Neural progenitor cell (in vitro differentiated cells): ENCODE data around the gene YPEL2. TPM values are rescaled to one million over a fixed set of nuclear protein-coding genes. Genes with fewer than 3 reads are reported as not detected.

Experiments
- DNase-seq: peaks from one replicate; pipeline ENCODE4 v3.0.0-alpha.2; 2016; ENCODE audit warnings: low spot score
- H2AFZ ChIP-seq: fragments of 200-600 bp; sonication (generic); replicated peaks from 2 replicates; pipeline ENCODE4 v1.6.1; 2016; ENCODE audit warnings: antibody characterized with exemption
- H3F3A ChIP-seq: fragments of 200-600 bp; sonication (generic); 2 replicates; pipeline ENCODE4 v1.6.1; 2016; ENCODE audit warnings: antibody characterized with exemption, low read depth
- H3K27ac ChIP-seq: fragments of 200-600 bp; sonication (generic); 2 replicates; pipeline ENCODE4 v1.5.1; 2016; ENCODE audit warnings: mild to moderate bottlenecking
- H3K27me3 ChIP-seq: fragments of 200-600 bp; sonication (generic); 2 replicates; pipeline ENCODE4 v1.6.1; 2016; ENCODE audit warnings: mild to moderate bottlenecking, moderate library complexity
- H3K36me3 ChIP-seq: fragments of 200-600 bp; sonication (generic); 2 replicates; pipeline ENCODE4 v1.5.1; 2016
- H3K4me1 ChIP-seq: fragments of 200-600 bp; sonication (generic); 2 replicates; pipeline ENCODE4 v1.6.1; 2016; ENCODE audit warnings: mixed run types
- H3K4me2 ChIP-seq: fragments of 200-600 bp; sonication (generic); 2 replicates; pipeline ENCODE4 v1.6.1; 2016
- H3K4me3 ChIP-seq: fragments of 200-600 bp; sonication (generic); 2 replicates; pipeline ENCODE4 v1.5.1; 2016
- H3K79me2 ChIP-seq: fragments of 200-600 bp; sonication (generic); 2 replicates; pipeline ENCODE4 v1.6.1; 2016; ENCODE audit warnings: low read depth
- H3K9ac ChIP-seq: fragments of 200-600 bp; sonication (generic); 2 replicates; pipeline ENCODE4 v1.6.1; 2016
- H3K9me3 ChIP-seq: fragments of 200-600 bp; sonication (generic); 2 replicates; pipeline ENCODE4 v1.5.1; 2016; ENCODE audit warnings: low read depth
- H4K20me1 ChIP-seq: fragments of 200-600 bp; sonication (generic); 2 replicates; pipeline ENCODE4 v1.6.1; 2016; ENCODE audit warnings: low read depth
- H3K27ac Mint-ChIP-seq: 3 replicates; pipeline ENCODE4 v1.8.0; 2021; ENCODE audit warnings: mixed read lengths
- H3K27me3 Mint-ChIP-seq: 2 replicates; pipeline ENCODE4 v1.8.0; 2022; ENCODE audit warnings: low read depth, mild to moderate bottlenecking, inconsistent platforms, moderate library complexity, mixed read lengths; ENCODE audit not compliant: insufficient read depth
- H3K36me3 Mint-ChIP-seq: 3 replicates; pipeline ENCODE4 v1.8.0; 2021; ENCODE audit warnings: mixed read lengths
- H3K4me1 Mint-ChIP-seq: 3 replicates; pipeline ENCODE4 v1.8.0; 2021; ENCODE audit warnings: mixed read lengths
- H3K4me3 Mint-ChIP-seq: 3 replicates; pipeline ENCODE4 v1.8.0; 2021; ENCODE audit warnings: mild to moderate bottlenecking, moderate library complexity, mixed read lengths
- H3K9me3 Mint-ChIP-seq: 3 replicates; pipeline ENCODE4 v1.8.0; 2020; ENCODE audit warnings: mixed read lengths
- EZH2 ChIP-seq: fragments of 200-600 bp; sonication (generic); IDR thresholded peaks from 2 replicates; pipeline ENCODE4 v1.6.1; 2017; ENCODE audit warnings: antibody characterized with exemption, mild to moderate bottlenecking, moderate library complexity
- EZH2phosphoT487 ChIP-seq: fragments of 200-600 bp; sonication (generic); IDR thresholded peaks from 2 replicates; pipeline ENCODE4 v1.6.1; 2017; ENCODE audit warnings: antibody characterized with exemption
- total RNA-seq: library from RNA; depleted of rRNA; stranded (reverse); fragments of >200 nt; gene quantifications from 2 replicates; pipeline ENCODE4 v1.2.3, GENCODE V29; 2015; ENCODE audit warnings: low replicate concordance
- TF ChIP-seq, protein P1 (sequence below): fragments of 200-600 bp; sonication (generic); IDR thresholded peaks from 2 replicates; pipeline ENCODE4 v1.5.1; 2017; ENCODE audit warnings: antibody characterized with exemption, mild to moderate bottlenecking

YPEL2 gene
- total RNA-seq, 1 donor from 2014 or later = 38.0 TPM

DNA sequence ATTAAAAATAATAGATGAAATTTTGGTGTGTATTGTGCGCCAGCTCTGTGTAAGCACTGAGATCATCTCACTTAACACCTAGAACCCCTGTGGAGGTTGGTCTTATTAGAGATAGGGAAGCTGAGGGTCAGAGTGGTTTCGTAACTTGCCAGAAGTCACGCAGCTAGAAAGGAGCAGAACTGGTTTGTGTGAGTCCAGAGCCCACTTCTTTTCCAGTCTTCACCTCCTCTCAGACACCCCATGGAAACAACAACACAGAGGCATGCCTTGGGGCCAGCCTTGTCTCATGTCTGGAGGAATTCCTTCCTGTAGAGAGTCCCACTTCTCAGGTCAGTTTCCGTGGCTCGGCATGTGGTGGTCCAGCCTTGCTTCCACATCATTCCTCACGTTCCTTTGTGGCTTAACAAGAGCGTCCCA lies 16.5 kb downstream of the YPEL2 start:
- Histone ChIP-seq H3K4me3 (no peak overlapping the region), H3K4me2 (no peak overlapping the region), H3K27ac (no peak overlapping the region), H3K27me3 (no peaks in the 10 kb centered on the region), H3K4me1 (peaks cover 31% of the 10 kb centered on the region), H3K9ac (no peak overlapping the region), H2AFZ (no peak overlapping the region), H3K9me3 (no peaks in the 10 kb centered on the region), H3K36me3 (no peaks in the 10 kb centered on the region), H4K20me1 (peaks cover 96% of the 10 kb centered on the region), H3K79me2 (peaks cover 74% of the 10 kb centered on the region), H3F3A (peaks cover 19% of the 10 kb centered on the region)
- Mint-ChIP-seq H3K4me3 (peak overlapping the region; percentile 8), H3K36me3 (peaks cover under 1% of the 10 kb centered on the region), H3K27me3 (peaks cover 9% of the 10 kb centered on the region), H3K4me1 (peaks cover 66% of the 10 kb centered on the region), H3K9me3 (no peaks in the 10 kb centered on the region), H3K27ac (peak overlapping the region; percentile 19)
- TF ChIP-seq EZH2 (no peak), EZH2phosphoT487 (no peak)
- TF ChIP-seq, protein P1, sequence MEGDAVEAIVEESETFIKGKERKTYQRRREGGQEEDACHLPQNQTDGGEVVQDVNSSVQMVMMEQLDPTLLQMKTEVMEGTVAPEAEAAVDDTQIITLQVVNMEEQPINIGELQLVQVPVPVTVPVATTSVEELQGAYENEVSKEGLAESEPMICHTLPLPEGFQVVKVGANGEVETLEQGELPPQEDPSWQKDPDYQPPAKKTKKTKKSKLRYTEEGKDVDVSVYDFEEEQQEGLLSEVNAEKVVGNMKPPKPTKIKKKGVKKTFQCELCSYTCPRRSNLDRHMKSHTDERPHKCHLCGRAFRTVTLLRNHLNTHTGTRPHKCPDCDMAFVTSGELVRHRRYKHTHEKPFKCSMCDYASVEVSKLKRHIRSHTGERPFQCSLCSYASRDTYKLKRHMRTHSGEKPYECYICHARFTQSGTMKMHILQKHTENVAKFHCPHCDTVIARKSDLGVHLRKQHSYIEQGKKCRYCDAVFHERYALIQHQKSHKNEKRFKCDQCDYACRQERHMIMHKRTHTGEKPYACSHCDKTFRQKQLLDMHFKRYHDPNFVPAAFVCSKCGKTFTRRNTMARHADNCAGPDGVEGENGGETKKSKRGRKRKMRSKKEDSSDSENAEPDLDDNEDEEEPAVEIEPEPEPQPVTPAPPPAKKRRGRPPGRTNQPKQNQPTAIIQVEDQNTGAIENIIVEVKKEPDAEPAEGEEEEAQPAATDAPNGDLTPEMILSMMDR = no peak
- DNase-seq = no peak

GRCh38 chr17:59349178-59349577 lies 17.7 kb downstream of the YPEL2 start:
- H3F3A ChIP-seq = peaks cover 19% of the 10 kb centered on the region
- Mint-ChIP-seq H3K9me3 (no peaks in the 10 kb centered on the region), H3K4me3 (no peak overlapping the region), H3K36me3 (peaks cover 11% of the 10 kb centered on the region), H3K4me1 (peaks cover 64% of the 10 kb centered on the region), H3K27ac (no peak overlapping the region), H3K27me3 (peaks cover 7% of the 10 kb centered on the region)
- H3K4me1 ChIP-seq = peaks cover 31% of the 10 kb centered on the region
- no peak overlapping the region for H3K4me2 ChIP-seq
- no peak for DNase-seq
- no peaks in the 10 kb centered on the region for H3K36me3 ChIP-seq
- H4K20me1 ChIP-seq = peaks cover 96% of the 10 kb centered on the region
- no peak overlapping the region for H3K27ac ChIP-seq
- no peak overlapping the region for H2AFZ ChIP-seq
- H3K4me3 ChIP-seq = no peak overlapping the region
- TF ChIP-seq, protein P1 = no peak
- no peak for TF ChIP-seq EZH2phosphoT487
- TF ChIP-seq EZH2 = no peak
- H3K9me3 ChIP-seq = no peaks in the 10 kb centered on the region
- no peaks in the 10 kb centered on the region for H3K27me3 ChIP-seq
- no peak overlapping the region for H3K9ac ChIP-seq
- H3K79me2 ChIP-seq = peaks cover 64% of the 10 kb centered on the region

DNA sequence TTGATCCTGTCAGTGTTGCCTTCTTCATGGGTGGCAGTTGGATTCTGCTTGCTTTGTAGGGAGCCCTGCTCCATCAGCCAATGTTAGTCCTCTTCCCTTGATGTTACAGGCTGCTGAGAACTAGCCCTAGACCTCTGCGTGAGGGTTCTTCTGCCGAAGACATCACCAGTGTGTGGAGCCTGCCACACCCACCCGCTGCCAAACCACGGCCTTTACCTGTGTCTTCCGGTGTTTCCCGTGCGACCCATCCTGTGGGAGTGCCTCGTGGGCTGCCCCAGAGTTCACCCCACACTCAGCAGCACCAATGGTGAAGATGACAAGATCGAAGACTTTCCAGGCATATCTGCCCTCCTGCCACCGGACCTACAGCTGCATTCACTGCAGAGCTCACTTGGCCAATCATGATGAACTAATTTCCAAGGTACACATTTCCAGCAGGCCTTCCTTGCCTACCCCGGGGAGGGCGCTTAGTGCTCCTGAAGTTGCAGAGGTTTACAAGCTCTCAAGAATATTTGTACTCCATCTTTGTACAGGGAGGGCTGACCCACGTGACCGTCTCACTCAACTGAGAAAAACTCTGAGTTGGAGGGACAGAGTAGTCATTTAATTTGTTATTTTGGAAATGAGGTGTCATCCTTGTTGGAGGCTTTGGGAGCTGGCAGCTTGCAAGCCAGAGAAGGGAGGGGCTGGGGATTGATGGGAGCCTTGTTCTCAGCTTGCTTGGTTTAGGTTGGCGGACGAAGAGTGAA lies 21.8 kb downstream of the YPEL2 start:
- TF ChIP-seq EZH2phosphoT487 (no peak), EZH2 (no peak)
- TF ChIP-seq, protein P1 = no peak
- Mint-ChIP-seq H3K27ac (peak overlapping the region; percentile 17), H3K36me3 (peaks cover 21% of the 10 kb centered on the region), H3K9me3 (peaks cover 8% of the 10 kb centered on the region), H3K4me3 (no peak overlapping the region), H3K27me3 (peaks cover 4% of the 10 kb centered on the region), H3K4me1 (peaks cover 55% of the 10 kb centered on the region)
- Histone ChIP-seq H3K4me3 (no peak overlapping the region), H4K20me1 (peaks cover 96% of the 10 kb centered on the region), H3K27ac (no peak overlapping the region), H3K4me2 (no peak overlapping the region), H3K27me3 (no peaks in the 10 kb centered on the region), H3K36me3 (no peaks in the 10 kb centered on the region), H2AFZ (no peak overlapping the region), H3F3A (peaks cover 13% of the 10 kb centered on the region), H3K9ac (no peak overlapping the region), H3K9me3 (no peaks in the 10 kb centered on the region), H3K4me1 (peaks cover 36% of the 10 kb centered on the region), H3K79me2 (peaks cover 38% of the 10 kb centered on the region)
- DNase-seq = no peak
